ENCODE results near the gene SPATA3. TPM values are rescaled to one million over a fixed set of nuclear protein-coding genes. Genes with fewer than 3 reads are reported as not detected.

SPATA3 gene
- total and polyA plus RNA-seq, 2 experiments from 2014 or later = not detected

DNA sequence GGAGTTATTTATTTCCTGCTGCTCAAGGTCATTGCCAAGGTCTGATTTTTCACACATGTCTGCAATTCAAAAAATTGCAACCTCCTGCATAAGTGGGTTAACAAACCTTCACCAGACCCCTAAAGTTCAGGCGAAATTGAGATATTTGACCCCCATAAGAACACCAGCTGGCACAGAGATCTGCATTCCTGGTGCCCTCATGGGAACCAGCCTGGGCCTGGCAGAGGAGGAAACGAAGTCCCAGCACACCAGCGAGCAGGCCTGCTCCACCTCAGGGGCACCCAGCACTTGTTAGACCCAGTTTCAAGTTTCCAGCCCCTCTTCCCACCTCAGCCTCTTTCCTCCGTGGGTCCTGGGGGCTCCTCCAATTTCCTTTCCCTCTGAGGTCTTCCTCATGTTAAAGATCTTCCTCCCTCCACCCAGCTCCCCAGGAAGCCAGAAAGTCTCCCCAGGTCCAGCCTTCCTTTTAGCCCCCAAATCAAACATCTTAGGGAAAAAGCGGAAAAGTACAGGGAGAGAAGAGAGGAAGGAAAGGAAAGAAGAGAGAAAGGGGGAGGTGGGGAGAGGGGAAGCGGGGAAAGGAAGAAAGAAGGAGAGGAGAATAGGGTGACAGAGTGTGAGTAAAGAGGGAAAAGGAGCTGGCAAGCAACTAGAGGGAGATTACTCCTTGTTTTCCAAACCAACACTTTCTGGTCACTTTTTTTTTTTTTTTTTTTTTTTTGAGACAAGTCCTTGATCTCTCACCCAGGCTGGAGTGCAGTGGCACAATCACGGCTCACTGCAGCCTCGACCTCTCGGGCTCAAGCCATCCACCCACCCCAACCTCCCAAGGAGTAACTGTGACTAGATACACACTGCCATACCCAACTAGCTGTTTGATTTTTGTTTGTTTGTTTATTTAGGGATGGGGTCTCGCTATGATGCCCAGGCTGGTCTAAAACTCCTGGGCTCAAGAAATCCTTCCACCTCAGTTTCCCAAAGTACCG is 37.5 kb downstream of the SPATA3 start:
- Histone ChIP-seq H2AFZ (peak overlapping the region; percentile 45), H3K4me2 (peak overlapping the region; percentile 61), H3K9me2 (replicated peaks; ENCODE audit: insufficient read depth) (no peaks in the 10 kb centered on the region), H3K79me2 (peaks cover 12% of the 10 kb centered on the region), H3K36me3 (replicated peaks; ENCODE audit: insufficient read depth, low read depth) (no peaks in the 10 kb centered on the region), H3K9me3 (ENCODE audit: low read depth) (no peaks in the 10 kb centered on the region), H3K4me1 (ENCODE audit: insufficient read depth) (peaks cover 23% of the 10 kb centered on the region), H3K27ac (peak overlapping the region; percentile 94), H3K4me3 (no peak overlapping the region), H4K20me1 (ENCODE audit: insufficient read depth, poor library complexity, severe bottlenecking) (no peaks in the 10 kb centered on the region), H3K27me3 (peaks cover 3% of the 10 kb centered on the region)
- TF ChIP-seq EZH2 (IDR thresholded peaks at IDR 0.05; ENCODE audit: borderline replicate concordance) = no peak
- DNase-seq (ENCODE audit: low spot score) = no peak
- whole genome bisulfite sequencing (ENCODE audit: low lambda C conversion rate, missing lambda C conversion rate) = 61% methylated on average over 10 of the region's 11 CpGs

DNA sequence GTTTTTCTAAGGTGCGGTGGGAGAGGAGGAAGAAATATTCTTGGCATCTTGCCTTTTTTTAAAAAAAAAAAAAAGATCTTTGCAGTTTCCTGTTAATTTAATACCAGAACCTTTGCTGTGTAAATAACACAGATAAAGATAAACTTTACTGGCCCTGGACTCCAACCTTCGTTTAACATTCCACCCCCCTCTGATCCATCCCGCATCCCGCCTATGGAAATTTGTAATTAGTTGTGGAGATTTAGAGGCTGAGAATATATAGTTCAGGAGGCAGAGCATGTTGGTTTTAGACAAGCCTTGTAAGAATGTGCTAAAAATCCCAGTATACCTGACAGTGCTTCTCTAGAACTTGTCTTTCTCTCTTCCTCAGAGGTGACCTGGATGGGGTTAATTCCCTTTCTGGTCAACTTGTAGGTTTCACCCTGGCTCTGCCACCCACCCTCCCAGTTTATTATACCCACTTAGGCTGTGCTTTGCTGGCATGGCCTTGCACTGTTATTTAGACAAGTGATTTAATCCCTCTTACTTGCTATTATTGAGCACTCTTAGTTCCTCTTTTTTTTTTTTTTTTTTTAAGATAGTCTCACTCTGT is 38.5 kb downstream of the SPATA3 start:
- Histone ChIP-seq H3K9me2 (replicated peaks; ENCODE audit: insufficient read depth) (no peaks in the 10 kb centered on the region), H3K4me1 (ENCODE audit: insufficient read depth) (peaks cover 23% of the 10 kb centered on the region), H3K79me2 (peaks cover 20% of the 10 kb centered on the region), H3K27me3 (peaks cover 6% of the 10 kb centered on the region), H3K9me3 (ENCODE audit: low read depth) (no peaks in the 10 kb centered on the region), H4K20me1 (ENCODE audit: insufficient read depth, poor library complexity, severe bottlenecking) (no peaks in the 10 kb centered on the region), H3K27ac (peak overlapping the region; percentile 72), H3K36me3 (replicated peaks; ENCODE audit: insufficient read depth, low read depth) (no peaks in the 10 kb centered on the region), H2AFZ (no peak overlapping the region), H3K4me2 (peak overlapping the region; percentile 61), H3K4me3 (no peak overlapping the region)
- no peak for TF ChIP-seq EZH2 (IDR thresholded peaks at IDR 0.05; ENCODE audit: borderline replicate concordance)
- TF ChIP-seq EZH2phosphoT487 (IDR thresholded peaks at IDR 0.05; ENCODE audit: low read depth, severe bottlenecking, unreplicated experiment) = no peak
- TF ChIP-seq, protein P1, sequence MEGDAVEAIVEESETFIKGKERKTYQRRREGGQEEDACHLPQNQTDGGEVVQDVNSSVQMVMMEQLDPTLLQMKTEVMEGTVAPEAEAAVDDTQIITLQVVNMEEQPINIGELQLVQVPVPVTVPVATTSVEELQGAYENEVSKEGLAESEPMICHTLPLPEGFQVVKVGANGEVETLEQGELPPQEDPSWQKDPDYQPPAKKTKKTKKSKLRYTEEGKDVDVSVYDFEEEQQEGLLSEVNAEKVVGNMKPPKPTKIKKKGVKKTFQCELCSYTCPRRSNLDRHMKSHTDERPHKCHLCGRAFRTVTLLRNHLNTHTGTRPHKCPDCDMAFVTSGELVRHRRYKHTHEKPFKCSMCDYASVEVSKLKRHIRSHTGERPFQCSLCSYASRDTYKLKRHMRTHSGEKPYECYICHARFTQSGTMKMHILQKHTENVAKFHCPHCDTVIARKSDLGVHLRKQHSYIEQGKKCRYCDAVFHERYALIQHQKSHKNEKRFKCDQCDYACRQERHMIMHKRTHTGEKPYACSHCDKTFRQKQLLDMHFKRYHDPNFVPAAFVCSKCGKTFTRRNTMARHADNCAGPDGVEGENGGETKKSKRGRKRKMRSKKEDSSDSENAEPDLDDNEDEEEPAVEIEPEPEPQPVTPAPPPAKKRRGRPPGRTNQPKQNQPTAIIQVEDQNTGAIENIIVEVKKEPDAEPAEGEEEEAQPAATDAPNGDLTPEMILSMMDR (IDR thresholded peaks at IDR 0.05; ENCODE audit: poor library complexity) = no peak
- peak; percentile 43 for DNase-seq (ENCODE audit: low spot score)
- 21% methylated on average over 4 of the region's 4 CpGs for WGBS (ENCODE audit: low lambda C conversion rate, missing lambda C conversion rate)

DNA sequence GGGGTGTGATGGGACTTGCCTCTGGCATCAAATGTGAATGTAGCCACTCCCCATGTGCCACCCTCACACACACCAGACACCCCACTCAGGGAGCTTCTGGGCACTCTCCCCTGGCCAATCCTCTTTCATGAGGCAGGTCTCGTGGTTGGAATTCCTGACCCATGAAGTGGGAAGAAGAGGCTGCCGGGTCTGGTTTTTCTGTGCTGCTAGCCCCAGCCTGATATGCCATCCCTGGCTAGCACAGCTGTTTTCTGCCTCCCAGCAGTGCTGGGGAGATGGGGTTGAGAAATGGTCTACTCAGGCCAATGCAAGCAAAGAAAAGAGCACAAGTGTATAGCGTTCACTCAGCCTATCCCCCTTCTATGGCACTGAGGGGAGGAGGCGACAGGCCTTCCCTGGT is 40.2 kb downstream of the SPATA3 start:
- no peak overlapping the region for H2AFZ ChIP-seq
- H3K4me2 ChIP-seq = peak overlapping the region; percentile 81
- WGBS (ENCODE audit: low lambda C conversion rate, missing lambda C conversion rate) = 65% methylated on average over 4 of the region's 4 CpGs
- peaks cover 7% of the 10 kb centered on the region for H4K20me1 ChIP-seq (ENCODE audit: insufficient read depth, poor library complexity, severe bottlenecking)
- DNase-seq (ENCODE audit: low spot score) = no peak
- H3K27me3 ChIP-seq = peaks cover 6% of the 10 kb centered on the region
- no peak overlapping the region for H3K4me3 ChIP-seq
- no peak overlapping the region for H3K27ac ChIP-seq
- TF ChIP-seq EZH2phosphoT487 (IDR thresholded peaks at IDR 0.05; ENCODE audit: low read depth, severe bottlenecking, unreplicated experiment) = no peak
- no peak for TF ChIP-seq EZH2 (IDR thresholded peaks at IDR 0.05; ENCODE audit: borderline replicate concordance)
- TF ChIP-seq, protein P1 (IDR thresholded peaks at IDR 0.05; ENCODE audit: poor library complexity) = no peak
- peaks cover 37% of the 10 kb centered on the region for H3K79me2 ChIP-seq
- no peaks in the 10 kb centered on the region for H3K9me3 ChIP-seq (ENCODE audit: low read depth)
- peaks cover 28% of the 10 kb centered on the region for H3K4me1 ChIP-seq (ENCODE audit: insufficient read depth)
- no peaks in the 10 kb centered on the region for H3K36me3 ChIP-seq (replicated peaks; ENCODE audit: insufficient read depth, low read depth)
- H3K9me2 ChIP-seq (replicated peaks; ENCODE audit: insufficient read depth) = no peaks in the 10 kb centered on the region

All from hepatocyte (in vitro differentiated cells).